ENCODE data around the gene HOXA5.
A peak's percentile ranks its signal among the peaks of the same experiment; 100 is the strongest.

HOXA5 gene

GRCh38 chr7:27139334-27140125, 4.0 kb downstream of the HOXA5 start:
- no peak for DNase-seq (ENCODE audit: low read depth, low spot score)
- H3K27ac ChIP-seq, result peak overlapping the region; percentile 59

DNA sequence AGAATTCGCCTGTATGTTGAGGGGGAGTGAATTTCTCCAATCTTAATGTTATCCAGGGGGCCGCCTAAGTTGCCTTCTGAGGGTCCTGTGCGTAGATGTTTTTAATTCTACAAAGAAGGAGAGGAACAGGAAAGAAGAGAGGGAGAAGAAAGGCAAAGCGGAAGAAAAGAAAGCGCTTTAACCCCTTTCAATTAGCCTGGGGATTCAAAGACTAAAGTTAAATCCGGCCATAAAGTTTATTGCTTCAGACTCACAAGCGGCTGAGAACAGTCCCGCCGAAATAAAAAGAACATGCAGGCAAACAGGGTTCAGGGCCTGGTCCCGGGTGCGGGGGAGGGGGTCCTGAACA, 4.5 kb downstream of the HOXA5 start:
- H3K27ac ChIP-seq, result peak overlapping the region; percentile 59
- DNase-seq (ENCODE audit: low read depth, low spot score), result no peak

GRCh38 chr7:27138472-27138871, 5.0 kb downstream of the HOXA5 start:
- peak overlapping the region; percentile 59 for H3K27ac ChIP-seq

GRCh38 chr7:27137640-27138315, 5.7 kb downstream of the HOXA5 start:
- DNase-seq (ENCODE audit: low read depth, low spot score), result no peak
- peak overlapping the region; percentile 59 for H3K27ac ChIP-seq

More at GRCh38 chr7:27138472-27138871, 5.0 kb downstream of the HOXA5 start:
- no peak for DNase-seq (ENCODE audit: low read depth, low spot score)

DNA sequence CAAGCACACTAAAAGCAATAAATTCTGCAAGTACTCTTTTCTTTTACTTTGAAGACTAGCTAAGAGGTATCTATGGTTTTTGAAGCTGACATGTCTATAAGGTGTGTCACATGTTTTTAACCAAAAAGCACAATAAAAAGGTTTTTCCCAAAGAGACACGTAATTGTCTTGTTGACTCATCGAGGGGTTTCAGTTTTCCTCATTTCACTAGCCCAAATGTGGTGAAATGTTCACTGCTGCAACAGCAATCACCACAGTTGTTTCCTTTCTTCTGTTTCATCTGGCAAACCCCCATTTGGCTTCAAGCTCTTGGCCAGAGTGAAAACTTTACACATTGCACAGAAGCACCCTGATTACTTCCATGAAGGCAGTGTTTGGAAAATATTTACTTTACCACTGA, 9.1 kb downstream of the HOXA5 start:
- peak overlapping the region; percentile 33 for H3K27ac ChIP-seq
- no peak for DNase-seq (ENCODE audit: low read depth, low spot score)

DNA sequence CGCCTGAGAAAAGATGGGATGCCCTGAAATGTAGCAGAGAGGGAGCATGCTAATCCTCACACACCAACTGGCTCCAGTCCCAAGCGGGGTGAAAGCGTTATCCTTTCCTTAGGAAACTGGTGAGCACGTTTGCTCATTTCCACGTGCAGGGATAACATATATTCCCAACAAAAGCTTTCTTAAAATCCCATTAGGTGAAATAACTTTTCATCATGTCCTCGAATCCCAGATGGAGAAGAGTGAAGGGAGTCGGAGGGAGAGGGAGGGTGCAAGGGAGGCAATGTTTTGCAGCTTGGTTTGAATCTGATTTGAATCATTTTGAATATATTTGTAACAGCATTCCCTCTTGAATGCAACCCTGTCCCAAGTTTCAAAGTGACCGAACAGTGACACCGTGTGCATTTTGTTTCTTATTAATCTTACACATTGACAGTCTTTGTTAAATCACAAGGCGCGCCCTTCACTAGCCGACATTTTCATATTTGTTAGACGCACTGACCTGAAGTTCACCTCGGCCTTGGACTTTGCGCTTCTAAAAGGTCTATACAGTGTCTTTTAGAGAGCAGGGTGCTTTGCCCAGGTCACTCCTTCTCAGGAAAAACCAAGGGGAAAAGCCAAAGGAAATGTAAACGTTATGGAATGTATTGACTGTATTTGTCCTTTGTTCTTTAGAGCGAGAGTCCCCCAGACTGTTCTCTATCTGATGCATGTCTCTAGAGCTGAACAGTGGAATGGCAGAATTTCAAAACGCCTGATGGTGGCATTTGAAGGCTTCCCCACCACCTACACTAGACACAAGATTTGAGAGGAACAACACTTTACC, 9.9 kb downstream of the HOXA5 start:
- DNase-seq (ENCODE audit: low read depth, low spot score), result no peak
- H3K27ac ChIP-seq, result peak overlapping the region; percentile 33

DNA sequence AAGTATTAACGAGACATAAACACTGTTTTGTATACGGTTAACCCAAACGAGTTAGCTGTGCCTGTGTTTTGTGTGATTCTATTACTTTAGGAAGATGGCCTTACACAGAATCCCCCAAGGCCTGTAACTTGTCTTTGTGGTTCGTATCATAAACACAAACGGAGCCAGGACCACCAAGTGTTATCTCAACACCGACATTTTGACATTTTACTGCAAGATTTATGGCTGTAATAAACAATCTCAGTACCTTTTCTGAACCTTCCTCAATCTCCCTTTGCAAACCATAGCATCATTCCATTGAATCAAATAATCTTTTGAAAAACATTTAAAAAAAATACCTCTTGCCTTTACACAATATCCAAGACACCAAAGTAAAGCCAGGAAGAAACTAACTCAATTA, 10.5 kb downstream of the HOXA5 start:
- no peak overlapping the region for H3K27ac ChIP-seq
- DNase-seq (ENCODE audit: low read depth, low spot score), result no peak

DNA sequence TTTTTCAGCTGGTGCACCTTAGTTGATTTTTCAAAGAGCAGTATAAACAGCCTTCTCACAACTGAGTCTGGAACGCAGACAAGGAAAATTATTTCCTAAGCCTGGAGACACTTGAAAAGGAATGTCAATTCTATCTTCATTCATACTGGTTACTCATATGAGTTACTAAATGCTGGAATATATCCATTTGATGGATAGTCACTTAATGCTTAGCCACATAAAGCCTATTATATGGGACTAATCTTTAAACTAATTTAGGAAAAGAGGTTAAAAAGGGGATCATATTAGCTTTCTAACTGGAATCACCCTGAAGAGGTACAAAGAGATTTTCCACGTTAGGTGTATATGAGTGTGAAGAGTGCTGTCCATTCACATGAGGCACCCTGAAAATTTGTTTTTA, 11.3 kb downstream of the HOXA5 start:
- no peak for DNase-seq (ENCODE audit: low read depth, low spot score)
- H3K27ac ChIP-seq, result no peak overlapping the region

DNA sequence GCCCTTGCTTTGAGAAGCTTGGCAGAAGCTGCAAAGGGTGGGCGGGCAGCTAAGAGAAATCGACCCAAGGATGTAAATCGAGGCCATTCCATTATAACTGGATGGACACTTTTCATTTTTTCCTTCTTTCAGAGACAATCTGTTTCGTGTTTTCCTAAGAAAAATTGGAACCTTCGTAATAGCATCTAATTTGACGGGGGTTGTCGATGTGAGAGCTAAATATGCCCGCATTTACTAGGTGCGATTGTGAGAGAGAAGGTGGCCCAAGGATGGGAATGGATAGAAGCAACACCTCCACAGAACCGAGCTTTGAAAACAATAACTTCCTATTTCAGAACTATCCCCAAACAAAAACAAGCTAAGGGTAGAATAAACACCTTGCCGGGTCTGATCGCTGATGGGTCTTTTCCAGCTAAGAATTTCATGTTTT, 12.1 kb downstream of the HOXA5 start:
- DNase-seq (ENCODE audit: low read depth, low spot score), result no peak
- H3K27ac ChIP-seq, result no peak overlapping the region

DNA sequence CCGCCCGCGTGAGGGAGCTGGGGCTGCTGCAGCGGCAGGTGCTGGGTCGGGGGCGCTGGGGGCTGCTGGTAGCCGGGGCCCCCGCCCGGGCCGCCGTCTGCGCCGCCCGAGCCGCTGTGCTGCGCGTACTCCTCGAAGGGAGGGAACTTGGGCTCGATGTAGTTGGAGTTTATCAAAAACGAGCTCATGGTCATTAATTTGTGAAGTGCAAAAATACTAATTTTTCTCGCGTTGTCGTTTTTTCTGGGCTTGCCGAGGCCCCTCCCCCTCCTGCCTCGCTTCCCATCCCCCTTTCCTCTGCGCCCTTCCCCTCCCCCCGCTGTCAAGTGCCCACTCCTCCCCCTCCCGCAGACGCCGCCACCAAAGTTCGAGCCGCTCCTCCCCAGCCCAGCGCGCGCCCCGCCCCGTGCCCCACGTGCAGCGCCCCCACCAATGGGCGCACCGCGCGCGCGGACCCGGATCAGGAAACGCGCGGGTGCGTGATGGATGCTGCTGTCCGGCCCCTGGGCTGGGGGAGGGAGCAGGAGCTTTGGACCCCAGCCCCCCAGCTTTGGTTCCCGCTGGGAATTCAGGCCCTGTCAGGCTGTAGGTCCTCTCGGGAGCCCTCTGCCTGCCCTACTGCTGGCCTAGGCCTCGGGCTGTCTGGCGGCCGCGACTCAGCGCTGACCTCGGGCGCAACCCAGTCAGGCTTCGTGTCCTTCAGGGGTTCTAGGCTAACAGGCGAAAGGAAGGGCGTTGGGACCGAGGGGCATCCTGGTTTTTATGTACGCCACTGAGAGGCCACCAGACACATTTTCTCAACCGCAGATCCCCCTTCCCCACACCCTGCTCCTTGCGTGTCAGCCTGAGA, 12.7 kb downstream of the HOXA5 start, which contains the start of gene HOXA4:
Gene HOXA4, minus strand, starts transcription at position 218 of the 850 bp plus-strand sequence. Its CDS starts 24 bp downstream, at position 194.
- no peak for DNase-seq (ENCODE audit: low read depth, low spot score)
- peak within 1 kb of the TSS; percentile 2 for H3K27ac ChIP-seq

DNA sequence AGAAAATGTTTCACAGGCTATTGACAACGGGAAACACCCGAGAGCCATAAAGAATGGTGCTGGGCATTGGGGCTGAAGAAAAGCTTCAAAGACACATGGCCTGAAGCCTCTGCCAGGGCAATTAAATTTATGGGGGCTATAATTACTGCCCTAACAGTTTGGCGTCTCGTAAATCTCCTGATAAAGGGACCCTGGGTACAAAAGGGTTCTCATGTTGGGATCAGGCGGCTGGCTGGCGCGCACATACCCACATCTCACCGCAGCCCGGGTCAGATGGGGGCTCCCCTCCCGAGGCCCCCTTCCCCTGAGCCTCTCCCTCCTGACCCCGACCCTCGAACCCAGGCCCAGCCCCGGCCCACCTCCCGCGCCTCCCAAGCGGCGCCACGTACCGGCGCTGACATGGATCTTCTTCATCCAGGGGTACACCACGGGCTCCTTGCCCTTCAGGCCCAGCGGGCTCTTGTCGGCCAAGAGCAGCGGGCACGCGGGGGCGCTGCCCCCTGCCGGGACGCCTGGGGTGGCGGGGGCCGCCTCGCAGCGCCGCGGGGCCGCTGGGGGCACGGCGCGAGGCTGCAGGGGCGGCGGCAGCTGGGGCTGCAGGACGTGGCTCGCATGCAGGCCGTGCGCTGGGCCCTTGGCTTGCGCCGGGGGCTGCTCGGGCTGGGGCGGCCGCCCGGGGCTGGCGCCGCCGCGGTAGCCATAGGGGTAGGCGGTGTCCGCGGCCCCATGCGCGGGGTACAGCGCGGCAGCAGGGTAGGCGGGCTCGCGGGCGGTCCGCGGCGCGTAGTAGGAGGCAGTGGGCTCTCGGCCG, 13.5 kb downstream of the HOXA5 start:
- DNase-seq (ENCODE audit: low read depth, low spot score), result no peak

GRCh38 chr7:27128776-27129728, 14.4 kb downstream of the HOXA5 start:
- no peak overlapping the region for H3K27ac ChIP-seq
- DNase-seq (ENCODE audit: low read depth, low spot score), result no peak

More for the DNA sequence above, 13.5 kb downstream of the HOXA5 start:
- H3K27ac ChIP-seq, result no peak overlapping the region

DNA sequence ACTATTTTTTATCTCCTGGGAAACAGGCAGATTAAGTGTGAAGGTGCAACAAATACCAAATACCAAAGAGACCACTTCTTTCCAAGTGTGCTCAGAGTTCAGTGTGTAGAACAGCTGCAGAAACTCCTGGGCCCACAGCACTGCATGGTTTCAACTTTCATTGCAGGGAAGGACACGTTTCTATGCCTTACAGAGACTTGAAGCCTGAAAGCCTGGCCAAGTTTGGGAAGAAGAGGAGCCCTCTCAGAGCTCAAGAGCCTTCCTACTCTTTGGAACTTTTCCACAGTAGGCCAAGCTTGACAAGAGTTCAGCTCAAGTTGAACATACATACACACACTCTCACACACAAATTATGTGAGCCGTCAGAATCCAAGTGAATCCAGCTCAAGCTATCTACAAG, 15.4 kb downstream of the HOXA5 start:
- H3K27ac ChIP-seq, result no peak overlapping the region
- DNase-seq (ENCODE audit: low read depth, low spot score), result no peak

GRCh38 chr7:27126596-27127327, 16.7 kb downstream of the HOXA5 start:
- no peak overlapping the region for H3K27ac ChIP-seq
- no peak for DNase-seq (ENCODE audit: low read depth, low spot score)

- DNase-seq (ENCODE audit: low read depth, low spot score), result no peak
- H3K27ac ChIP-seq, result no peak overlapping the region
These were observed 17.5 kb downstream of the HOXA5 start for GRCh38 chr7:27125986-27126394.

- no peak overlapping the region for H3K27ac ChIP-seq
- no peak for DNase-seq (ENCODE audit: low read depth, low spot score)
These were observed 18.4 kb downstream of the HOXA5 start for GRCh38 chr7:27124902-27125689.

Data from epithelial cell of prostate (primary cell).